Umbilical cord (tissue), 2 donors: ENCODE results near the gene RIC8B. TPM values are rescaled to one million over a fixed set of nuclear protein-coding genes. Genes with fewer than 3 reads are reported as not detected.

ENCODE experiments used
- DNase-seq: peaks from one replicate; pipeline ENCODE4 v3.0.0-alpha.2; 2015; ENCODE audit warnings: low spot score
- total RNA-seq: library from RNA; depleted of rRNA; stranded (reverse); fragments of >200 nt; gene quantifications from one replicate; pipeline ENCODE4 v1.2.3, GENCODE V29; 2014; ENCODE audit warnings: low replicate concordance; ENCODE audit not compliant: insufficient read depth

RIC8B gene
- total RNA-seq, 1 donor from 2014 or later, result 25.5 TPM

DNA sequence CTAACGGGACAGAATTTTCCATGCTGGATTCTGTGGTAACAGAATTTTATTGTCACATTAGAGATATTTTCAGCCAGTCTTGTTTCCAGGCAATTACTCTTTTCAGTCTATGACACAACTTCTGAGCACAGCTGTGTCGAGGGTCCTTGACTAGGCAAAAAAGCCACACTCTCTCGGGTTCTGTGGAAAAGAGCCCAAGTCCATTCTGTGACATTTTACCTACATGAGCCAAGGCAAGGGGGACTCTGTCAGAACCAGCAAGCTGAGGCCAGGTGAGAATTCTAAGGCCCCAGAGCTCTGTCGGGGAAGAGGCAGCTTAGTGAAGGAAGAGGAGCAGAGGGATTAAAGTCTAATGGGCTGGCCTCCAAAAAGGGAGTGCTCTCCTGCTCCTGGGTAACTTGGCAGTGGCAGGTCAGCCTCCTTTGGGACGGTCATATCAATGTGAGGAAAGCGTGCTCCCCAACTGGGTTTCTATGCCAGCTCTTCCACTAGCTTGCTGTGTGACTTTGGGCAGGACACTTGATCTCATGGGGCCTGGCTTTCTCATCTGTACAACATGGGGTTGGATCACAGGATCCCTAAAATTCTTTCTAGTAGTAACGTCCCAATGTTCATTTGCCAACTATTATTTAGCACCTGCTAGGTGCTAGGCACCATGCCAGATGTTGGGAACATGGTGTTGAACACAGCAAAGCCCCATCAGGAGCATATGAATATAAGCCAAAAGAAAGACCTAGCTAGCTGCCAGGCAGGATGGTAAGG lies 16.0 kb upstream of the RIC8B start:
- DNase-seq, result no peak

DNA sequence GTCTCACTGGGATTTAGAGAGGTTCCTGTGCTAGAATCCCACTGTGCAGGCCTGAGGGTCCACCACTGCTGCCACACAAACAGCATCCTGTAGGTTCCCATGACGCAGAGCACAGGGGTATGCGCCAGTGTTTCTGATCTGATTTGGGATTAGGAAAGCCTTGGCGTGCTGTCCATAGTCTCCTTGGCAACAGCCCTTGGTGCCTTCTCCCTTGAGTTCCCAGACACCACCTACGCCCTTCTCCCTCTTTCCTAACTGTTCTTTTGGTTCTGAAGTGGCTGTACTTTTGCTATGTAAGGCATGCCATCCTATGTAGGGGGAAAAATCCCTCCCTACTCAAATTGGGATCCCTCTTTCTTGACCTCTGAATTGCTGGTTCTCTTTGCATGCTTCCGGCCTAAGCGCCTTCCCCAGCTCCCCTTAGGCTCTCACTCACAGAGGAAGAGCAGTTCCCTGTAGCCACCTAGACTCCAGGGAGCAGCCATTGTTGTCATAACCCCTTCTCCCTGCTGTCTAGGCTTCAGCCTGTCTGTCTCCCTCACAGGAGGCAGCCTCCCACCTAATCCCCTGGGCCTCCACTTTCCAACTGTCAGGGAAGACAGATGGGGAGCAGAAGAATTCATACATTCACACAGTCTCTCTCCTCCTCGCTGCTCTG lies 14.8 kb upstream of the RIC8B start:
- DNase-seq, result no peak

- DNase-seq, result peak; percentile 19
These were observed 14.3 kb upstream of the RIC8B start for GRCh38 chr12:106760184-106760531.

GRCh38 chr12:106764220-106764619 lies 10.3 kb upstream of the RIC8B start:
- DNase-seq, result no peak

DNA sequence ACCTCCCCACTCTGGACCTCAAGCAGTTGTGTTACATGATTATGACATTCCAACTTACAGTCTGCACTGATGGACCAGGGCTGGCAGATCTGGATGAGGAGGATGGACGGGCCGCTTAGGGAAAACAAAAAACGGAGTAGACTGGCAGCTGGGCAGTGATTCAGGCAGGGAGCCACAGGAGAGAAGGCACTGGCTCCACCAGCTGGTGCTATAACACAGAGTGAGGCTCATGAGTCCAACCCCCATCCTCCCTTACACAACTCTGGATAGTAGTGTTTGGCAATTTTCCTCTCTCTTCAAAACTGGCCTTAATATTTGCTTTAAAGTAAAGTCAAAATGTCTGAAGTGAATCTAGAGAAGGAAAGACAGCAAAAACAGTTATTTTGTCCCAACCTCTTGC lies 9.7 kb upstream of the RIC8B start:
- DNase-seq, result no peak

GRCh38 chr12:106766393-106766826 lies 8.1 kb upstream of the RIC8B start:
- peak; percentile 21 for DNase-seq

- no peak for DNase-seq
These were observed 7.3 kb upstream of the RIC8B start for GRCh38 chr12:106767206-106767605.

- DNase-seq, result no peak
These were observed 6.3 kb upstream of the RIC8B start for GRCh38 chr12:106767954-106768822.

- DNase-seq, result no peak
These were observed 5.4 kb upstream of the RIC8B start for GRCh38 chr12:106769078-106769477.

DNA sequence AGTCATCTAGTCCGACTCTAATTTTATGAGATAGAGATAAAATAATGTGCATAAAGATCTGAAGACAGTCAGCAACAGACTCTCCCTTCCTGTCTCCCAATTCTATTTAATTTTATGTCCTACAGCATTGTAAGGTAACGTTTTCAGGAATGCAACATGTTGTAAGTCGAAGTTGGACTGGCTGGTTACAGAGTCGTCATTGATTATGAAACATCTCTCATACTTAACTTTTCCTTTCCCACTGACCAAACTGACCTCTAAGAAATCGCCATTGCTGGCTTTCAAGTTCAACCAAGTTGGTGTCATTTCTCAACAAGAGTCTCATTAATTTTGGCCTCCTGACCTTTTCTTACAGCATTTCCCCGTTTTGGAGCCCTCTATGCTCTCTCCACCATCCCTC lies 4.9 kb upstream of the RIC8B start:
- no peak for DNase-seq

GRCh38 chr12:106771425-106771824 lies 3.1 kb upstream of the RIC8B start:
- no peak for DNase-seq

GRCh38 chr12:106773286-106774004 lies 1.0 kb upstream of the RIC8B start:
- no peak for DNase-seq

DNA sequence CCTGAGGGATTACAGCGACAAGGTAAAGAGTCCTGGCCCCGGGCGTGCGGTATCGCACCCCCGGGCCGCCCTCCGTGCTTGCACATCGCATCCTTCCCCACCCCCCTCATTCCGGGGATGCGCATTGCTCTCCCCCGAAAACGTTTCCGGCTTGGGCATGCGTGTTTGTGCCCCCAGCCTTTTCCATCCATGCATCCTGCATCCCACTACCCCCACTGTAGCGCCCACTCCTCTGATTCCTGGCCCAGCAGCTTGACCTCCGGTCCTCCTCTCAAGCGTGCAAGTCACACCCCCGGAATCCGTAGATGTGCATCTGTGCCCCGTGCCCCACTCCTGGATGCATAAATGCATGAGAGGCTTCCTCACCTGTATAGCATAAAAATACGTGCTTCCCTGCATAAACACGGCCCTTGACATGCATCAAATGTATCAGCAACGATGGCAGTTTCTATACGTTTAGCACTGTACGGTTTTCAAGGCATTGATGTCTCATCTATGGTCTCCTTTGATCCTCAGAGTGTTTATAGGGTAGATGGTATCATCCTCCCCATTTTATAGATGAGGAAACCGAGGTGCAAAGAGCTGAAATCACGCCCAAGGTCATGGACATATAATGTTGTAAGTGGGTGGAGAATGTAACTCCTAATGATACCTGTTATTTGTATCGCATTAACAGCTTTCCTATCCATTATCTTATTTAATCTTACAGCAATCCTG lies 484 bp downstream of the RIC8B start:
- no peak for DNase-seq

DNA sequence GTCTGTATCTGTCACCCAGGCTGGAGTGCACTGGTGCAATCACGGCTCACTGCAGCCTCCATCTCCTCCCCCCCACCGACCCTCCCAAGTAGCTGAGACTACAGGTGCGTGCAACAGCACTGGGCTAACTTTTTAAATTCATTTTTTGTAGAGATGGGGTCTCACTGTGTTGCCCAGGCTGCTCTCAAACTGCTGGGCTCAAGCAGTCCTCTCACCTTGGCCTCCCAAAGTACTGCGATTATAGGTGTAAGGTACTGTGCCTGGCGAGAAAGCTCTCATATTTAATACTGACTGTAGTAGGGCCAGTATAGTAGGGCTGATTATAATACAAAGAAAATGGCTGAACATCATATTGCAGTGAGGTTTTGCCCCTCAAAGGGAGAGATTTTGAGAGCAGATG lies 2.4 kb downstream of the RIC8B start:
- DNase-seq, result no peak

DNA sequence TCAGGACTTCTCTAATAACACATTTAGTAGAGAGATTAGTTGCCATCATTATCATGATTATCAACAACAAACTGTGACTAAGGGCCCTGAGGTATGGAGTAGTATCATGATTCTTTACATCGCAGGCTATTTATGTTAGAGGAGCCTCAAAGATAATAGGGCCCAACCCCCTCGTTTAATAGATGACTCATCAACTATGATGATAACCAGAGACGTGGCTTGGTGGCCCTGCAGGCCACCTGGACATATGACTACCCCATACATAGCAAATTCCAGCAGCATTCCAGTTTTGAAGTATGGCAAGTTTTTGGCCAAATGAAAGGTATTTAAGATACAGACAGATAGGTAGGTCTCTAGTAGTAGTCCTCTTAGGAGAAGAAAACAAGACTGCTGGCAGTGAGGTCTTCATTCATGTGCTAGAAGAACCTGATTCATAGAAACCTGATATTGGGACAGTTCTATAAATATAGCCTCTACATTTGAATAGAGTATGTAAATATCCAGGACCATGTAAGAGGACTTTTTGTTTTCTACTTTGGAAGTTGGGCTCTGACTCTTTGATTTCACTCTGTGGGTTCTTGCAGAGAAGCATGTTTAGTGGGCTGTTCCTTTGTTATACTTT lies 5.6 kb downstream of the RIC8B start:
- no peak for DNase-seq

DNA sequence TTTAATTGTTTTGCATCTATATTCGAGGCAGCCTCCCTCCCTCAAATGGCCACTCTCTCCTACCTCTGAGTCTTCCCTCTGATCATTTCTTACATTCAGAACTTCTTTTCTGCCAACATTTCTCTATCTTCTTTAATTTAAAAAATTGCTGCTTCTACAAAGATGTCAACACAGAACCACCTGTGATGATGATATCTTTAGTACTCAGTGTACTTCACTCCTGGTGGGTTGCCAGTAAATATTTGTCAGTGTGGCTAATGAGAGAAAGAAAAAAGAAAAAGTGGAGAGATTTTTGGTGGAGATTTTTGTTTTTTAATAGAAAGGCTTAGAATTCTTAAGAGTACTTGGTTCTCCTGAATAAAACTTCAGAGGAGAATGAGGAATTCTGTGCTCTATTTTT lies 8.1 kb downstream of the RIC8B start:
- no peak for DNase-seq

- DNase-seq, result no peak
These were observed 9.0 kb downstream of the RIC8B start for GRCh38 chr12:106783515-106783914.

- no peak for DNase-seq
These were observed 15.5 kb downstream of the RIC8B start for GRCh38 chr12:106790020-106790419.

GRCh38 chr12:106791531-106791930 lies 17.0 kb downstream of the RIC8B start:
- DNase-seq, result no peak

DNA sequence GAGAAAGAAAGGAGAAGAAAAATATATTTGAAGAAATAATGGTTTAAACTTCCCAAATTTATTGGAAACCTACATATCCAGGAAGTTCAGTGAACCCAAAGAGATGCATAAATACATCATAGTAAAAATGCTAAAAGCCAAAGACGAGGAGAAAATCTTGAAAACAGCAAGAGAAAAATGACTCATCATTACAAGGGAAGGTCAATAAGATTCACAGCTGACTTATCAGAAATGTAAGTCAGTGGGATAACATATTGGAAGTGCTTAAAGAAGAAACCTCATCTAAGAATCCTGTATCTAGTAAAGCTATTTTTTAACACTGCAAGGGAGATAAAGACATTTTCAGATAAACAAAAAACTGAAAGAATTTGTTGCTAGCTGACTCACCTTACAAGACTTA lies 19.9 kb downstream of the RIC8B start:
- DNase-seq, result no peak
